Body of pancreas (tissue), 4 donors: Measurements from ENCODE around the gene MAD1L1. TPM values are rescaled to one million over a fixed set of nuclear protein-coding genes. Genes with fewer than 3 reads are reported as not detected.
"Not testable (repeated sequence)": the region's sequence is repeated elsewhere in the genome, so short reads cannot be mapped to it uniquely, and the experiment has no call there.

ENCODE experiments used
- ATAC-seq: fragments of 150-250 bp; one replicate; pipeline ENCODE4 v1.9.1; 2016
- DNase-seq, 4 donors: peaks; one replicate each; pipeline ENCODE4 v3.0.0-alpha.2; 2019
- H3K27ac ChIP-seq, 4 donors: fragments of 200-600 bp; sonication (generic); 1 replicate in 3 of 4; 2 replicates in 1 of 4; pipeline versions ENCODE4 v1.5.1 to v1.6.1; 2016 to 2019; ENCODE audit warnings: mild to moderate bottlenecking in 1 of 4, mixed read lengths in 1 of 4, moderate library complexity in 1 of 4
- H3K27me3 ChIP-seq, 2 donors: fragments of 200-600 bp; sonication (generic); one replicate each; pipeline ENCODE4 v1.6.0; 2016; ENCODE audit warnings: mild to moderate bottlenecking in 1 of 2
- H3K36me3 ChIP-seq, 2 donors: fragments of 200-600 bp; sonication (generic); replicated peaks in 1 of 2; 2 replicates each; pipeline ENCODE4 v1.5.1; 2016; ENCODE audit warnings: low read depth in 2 of 2; ENCODE audit not compliant: insufficient read depth in 1 of 2
- H3K4me1 ChIP-seq: fragments of 200-600 bp; sonication (generic); one replicate; pipeline ENCODE4 v1.6.0; 2016
- H3K4me3 ChIP-seq, 2 donors: fragments of 200-600 bp; sonication (generic); 1 replicate in 1 of 2; 2 replicates in 1 of 2; pipeline ENCODE4 v1.5.1; 2016 to 2019
- H3K9me3 ChIP-seq, 3 donors: fragments of 200-600 bp; sonication (generic); 1 replicate in 2 of 3; 2 replicates in 1 of 3; pipeline ENCODE4 v1.5.1; 2016
- POLR2A ChIP-seq, 3 donors: fragments of 450-650 bp; IDR thresholded peaks; one replicate each; pipeline ENCODE4 v1.6.1; 2016; ENCODE audit warnings: antibody characterized with exemption in 3 of 3, mild to moderate bottlenecking in 2 of 3
- WGBS, 2 donors: methylation state at CpG; one replicate each; pipeline ENCODE4 v1.1.5; 2017; 5-methylcytosine and 5-hydroxymethylcytosine counted together
- intact Hi-C: fragments of 100-400 bp; cut with DNase I; formaldehyde crosslinking; loops from one replicate; pipeline ENCODE4 v1.15.1; 2023
- total RNA-seq, 2 donors: library from RNA; depleted of rRNA; stranded (reverse); fragments of >200 nt; gene quantifications; one replicate each; pipeline ENCODE4 v1.1.0, GENCODE V29; 2016
- TF ChIP-seq, protein P1 (sequence below), 7 experiments: fragments of 450-650 bp in 4 of 7; fragments of 200-600 bp in 3 of 7; sonication (generic) in 3 of 7; IDR thresholded peaks; one replicate each; pipeline ENCODE4 v1.5.1; 2016 to 2019; ENCODE audit warnings: antibody characterized with exemption in 7 of 7

The MAD1L1 gene
- total RNA-seq, 2 donors from 2014 or later = 14.0 to 66.9 TPM

DNA sequence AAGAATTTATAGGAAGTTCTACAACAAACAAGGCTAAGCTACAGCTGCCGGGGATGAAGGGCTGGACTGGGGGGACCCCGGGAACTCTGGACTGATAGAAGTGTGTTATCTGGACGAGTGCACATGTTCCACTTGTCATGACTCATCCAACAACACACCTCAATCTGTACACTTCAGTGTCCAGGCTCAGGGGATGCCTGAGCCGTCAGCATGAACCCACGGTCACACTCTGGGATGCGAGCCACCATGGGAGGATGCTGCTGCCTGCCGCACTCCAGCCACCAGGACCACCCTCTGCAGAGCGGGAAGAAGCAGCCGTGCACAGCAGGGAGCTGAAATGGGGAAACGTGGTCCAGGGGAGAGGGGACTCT lies 67.5 kb downstream of the MAD1L1 start:
- Histone ChIP-seq H3K9me3 (no peaks in the 10 kb centered on the region), H3K4me1 (no peaks in the 10 kb centered on the region), H3K27ac (no peak overlapping the region), H3K27me3 (no peaks in the 10 kb centered on the region), H3K36me3 (no peaks in the 10 kb centered on the region), H3K4me3 (no peak overlapping the region)
- intact Hi-C loops = no loop called here
- ATAC-seq (no peak), DNase-seq (no peak)
- 86% methylated on average over 6 to 10 of the region's 10 CpGs for WGBS, 2 donors
- TF ChIP-seq, protein P1, sequence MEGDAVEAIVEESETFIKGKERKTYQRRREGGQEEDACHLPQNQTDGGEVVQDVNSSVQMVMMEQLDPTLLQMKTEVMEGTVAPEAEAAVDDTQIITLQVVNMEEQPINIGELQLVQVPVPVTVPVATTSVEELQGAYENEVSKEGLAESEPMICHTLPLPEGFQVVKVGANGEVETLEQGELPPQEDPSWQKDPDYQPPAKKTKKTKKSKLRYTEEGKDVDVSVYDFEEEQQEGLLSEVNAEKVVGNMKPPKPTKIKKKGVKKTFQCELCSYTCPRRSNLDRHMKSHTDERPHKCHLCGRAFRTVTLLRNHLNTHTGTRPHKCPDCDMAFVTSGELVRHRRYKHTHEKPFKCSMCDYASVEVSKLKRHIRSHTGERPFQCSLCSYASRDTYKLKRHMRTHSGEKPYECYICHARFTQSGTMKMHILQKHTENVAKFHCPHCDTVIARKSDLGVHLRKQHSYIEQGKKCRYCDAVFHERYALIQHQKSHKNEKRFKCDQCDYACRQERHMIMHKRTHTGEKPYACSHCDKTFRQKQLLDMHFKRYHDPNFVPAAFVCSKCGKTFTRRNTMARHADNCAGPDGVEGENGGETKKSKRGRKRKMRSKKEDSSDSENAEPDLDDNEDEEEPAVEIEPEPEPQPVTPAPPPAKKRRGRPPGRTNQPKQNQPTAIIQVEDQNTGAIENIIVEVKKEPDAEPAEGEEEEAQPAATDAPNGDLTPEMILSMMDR (IDR thresholded peaks at IDR 0.05) = no peak
- no peak for TF ChIP-seq POLR2A (IDR thresholded peaks at IDR 0.05)

DNA sequence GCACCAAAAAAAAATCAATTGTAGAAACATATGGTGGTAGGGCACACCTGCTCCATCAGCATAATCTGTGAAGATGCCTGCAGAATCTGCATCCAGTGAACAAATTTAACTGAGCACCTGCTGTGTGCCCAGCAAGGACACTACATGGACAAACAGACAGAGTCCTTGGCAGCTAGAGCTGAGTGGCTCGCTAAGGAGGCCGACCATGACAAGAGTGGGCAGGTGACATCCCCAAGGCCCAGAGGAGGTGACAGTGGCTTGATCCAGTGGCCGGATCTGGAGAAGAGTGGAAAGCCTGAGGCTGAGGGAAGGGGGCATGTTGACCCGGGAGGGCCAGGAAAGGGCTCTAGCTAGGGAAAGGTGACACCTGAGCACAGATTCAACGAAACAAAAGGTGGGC lies 68.1 kb downstream of the MAD1L1 start:
- no peaks in the 10 kb centered on the region for H3K27me3 ChIP-seq
- TF ChIP-seq POLR2A (IDR thresholded peaks at IDR 0.05) = no peak
- TF ChIP-seq, protein P1 (IDR thresholded peaks at IDR 0.05) = no peak
- no peaks in the 10 kb centered on the region for H3K4me1 ChIP-seq
- H3K4me3 ChIP-seq = no peak overlapping the region
- H3K36me3 ChIP-seq = no peaks in the 10 kb centered on the region
- no peak overlapping the region for H3K27ac ChIP-seq
- intact Hi-C loops = no loop called here
- DNase-seq = no peak
- H3K9me3 ChIP-seq = no peaks in the 10 kb centered on the region
- ATAC-seq = no peak
- 89 to 100% methylated on average over 5 of the region's 5 CpGs for WGBS, 2 donors

DNA sequence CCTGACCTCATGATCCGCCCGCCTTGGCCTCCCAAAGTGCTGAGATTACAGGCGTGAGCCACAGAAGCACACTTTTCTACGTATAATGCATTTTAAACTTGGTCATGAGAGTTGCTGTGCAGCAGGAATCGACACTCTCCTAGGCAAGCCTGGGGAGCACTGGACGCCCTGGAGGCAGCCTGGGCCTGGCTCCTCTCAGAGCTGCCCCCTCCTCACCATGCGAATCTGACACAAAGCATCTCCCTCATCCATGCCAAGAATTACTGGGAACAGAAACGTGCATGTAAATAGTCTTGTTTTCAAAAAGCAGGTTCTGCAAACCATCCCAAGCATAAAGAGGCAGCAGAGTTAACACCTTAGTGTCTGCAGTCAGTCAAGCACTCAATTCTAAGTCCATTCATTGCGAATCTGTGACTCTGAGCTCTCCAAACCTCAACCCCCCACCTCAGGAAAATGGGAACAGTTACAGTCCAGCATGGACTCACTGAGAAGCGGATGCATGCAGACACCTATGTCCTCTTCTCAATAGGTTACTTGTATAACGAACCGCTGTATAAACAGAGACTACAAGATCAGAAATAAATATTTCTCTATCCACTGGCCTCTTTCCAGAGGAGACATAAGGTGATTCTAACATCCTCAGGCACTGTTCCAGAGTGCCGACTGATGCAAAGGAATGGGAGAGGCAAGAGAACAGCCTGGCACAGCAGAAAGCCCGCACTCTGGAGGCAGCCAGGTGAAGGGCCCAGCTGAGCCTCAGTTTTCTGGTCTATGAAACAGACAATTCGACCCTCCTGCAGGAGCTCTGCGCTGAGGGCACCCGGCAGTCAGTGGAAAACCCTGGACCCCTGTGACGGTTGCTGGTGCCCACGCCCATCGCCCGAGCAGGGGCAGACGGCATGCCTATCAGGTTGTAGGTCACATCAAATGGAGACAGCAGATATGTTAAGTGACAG lies 68.9 kb downstream of the MAD1L1 start:
- Histone ChIP-seq H3K27me3 (no peaks in the 10 kb centered on the region), H3K4me1 (no peaks in the 10 kb centered on the region), H3K4me3 (no peak overlapping the region), H3K27ac (no peak overlapping the region), H3K36me3 (no peaks in the 10 kb centered on the region), H3K9me3 (no peaks in the 10 kb centered on the region)
- ATAC-seq (no peak), DNase-seq (no peak)
- intact Hi-C loops = no loop called here
- WGBS, 2 donors = 90 to 91% methylated on average over 21 to 22 of the region's 22 CpGs
- no peak for TF ChIP-seq POLR2A (IDR thresholded peaks at IDR 0.05)
- TF ChIP-seq, protein P1 (IDR thresholded peaks at IDR 0.05) = no peak

DNA sequence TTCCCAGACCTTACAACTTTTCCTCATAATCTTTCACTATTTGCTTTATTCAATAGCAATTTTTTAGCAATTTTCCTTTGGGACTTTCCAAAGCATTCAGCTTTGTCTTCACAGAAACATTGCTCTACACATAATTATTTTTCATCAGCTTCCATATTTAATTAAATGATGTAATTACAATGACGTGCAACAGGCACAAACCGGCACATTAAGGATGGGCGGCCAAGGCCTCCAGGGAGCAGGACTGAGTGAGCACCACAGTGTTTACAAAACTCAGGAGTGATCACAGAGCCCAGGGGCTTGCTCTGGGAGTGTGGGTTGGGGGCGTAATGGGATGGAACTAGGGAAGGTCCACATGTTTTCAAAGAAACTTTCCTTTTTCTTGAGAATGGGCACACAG lies 69.8 kb downstream of the MAD1L1 start:
- TF ChIP-seq, protein P1 (IDR thresholded peaks at IDR 0.05) = no peak
- TF ChIP-seq POLR2A (IDR thresholded peaks at IDR 0.05) = no peak
- Histone ChIP-seq H3K4me3 (no peak overlapping the region), H3K36me3 (no peaks in the 10 kb centered on the region), H3K4me1 (peaks cover 2% of the 10 kb centered on the region), H3K9me3 (no peaks in the 10 kb centered on the region), H3K27me3 (no peaks in the 10 kb centered on the region), H3K27ac (no peak overlapping the region)
- ATAC-seq (no peak), DNase-seq (no peak)
- intact Hi-C loops = no loop called here
- WGBS, 2 donors = 89 to 94% methylated on average over 4 of the region's 4 CpGs

DNA sequence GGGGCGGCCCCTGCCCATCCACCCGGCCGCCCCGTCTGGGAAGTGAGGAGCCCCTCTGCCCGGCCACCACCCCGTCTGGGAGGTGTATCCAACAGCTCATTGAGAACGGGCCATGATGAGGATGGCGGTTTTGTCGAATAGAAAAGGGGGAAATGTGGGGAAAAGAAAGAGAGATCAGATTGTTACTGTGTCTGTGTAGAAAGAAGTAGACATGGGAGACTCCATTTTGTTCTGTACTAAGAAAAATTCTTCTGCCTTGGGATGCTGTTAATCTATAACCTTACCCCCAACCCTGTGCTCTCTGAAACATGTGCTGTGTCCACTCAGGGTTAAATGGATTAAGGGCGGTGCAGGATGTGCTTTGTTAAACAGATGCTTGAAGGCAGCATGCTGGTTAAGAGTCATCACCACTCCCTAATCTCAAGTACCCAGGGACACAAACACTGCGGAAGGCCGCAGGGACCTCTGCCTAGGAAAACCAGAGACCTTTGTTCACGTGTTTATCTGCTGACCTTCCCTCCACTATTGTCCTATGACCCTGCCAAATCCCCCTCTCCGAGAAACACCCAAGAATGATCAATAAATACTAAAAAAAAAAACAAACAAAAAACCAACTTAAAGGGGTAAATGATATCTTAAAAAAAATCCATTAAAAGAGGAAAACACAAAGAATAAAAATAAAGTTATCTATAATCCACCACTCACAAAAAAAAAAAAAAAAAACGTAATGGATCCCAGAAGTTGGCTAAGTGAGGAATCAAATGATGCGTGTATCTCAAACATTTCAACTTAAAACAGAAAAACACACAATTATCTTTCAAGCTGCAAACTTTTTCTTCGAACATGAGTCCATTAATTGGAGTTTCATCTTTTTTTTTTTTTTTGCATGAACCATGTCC lies 70.5 kb downstream of the MAD1L1 start:
- H3K9me3 ChIP-seq, H3K4me1 ChIP-seq, H3K36me3 ChIP-seq, intact Hi-C loops, H3K27ac ChIP-seq, H3K27me3 ChIP-seq, DNase-seq, H3K4me3 ChIP-seq, ATAC-seq: not testable (repeated sequence)
- 67 to 81% methylated on average over 8 to 14 of the region's 17 CpGs for WGBS, 2 donors
